ENCODE measurements around the gene AKAP7.

Gene AKAP7

DNA sequence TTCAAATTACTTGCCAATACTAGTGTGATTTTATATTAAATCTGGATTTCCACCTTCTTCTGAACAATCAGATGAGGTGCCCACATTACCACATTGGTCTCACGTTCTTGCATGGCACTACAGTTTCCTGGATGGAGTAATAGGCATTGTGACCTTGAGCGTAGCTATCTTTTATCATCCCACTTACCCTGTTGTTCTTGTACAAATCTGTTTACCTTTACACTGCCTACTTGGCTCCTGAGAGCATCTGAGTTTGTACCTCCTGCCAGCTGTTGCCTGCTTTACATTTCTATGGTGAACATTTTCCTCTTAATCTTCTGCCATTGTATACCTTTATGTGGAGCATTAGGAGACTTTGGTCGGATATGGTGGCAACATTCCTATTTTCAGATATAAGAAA lies 90.7 kb downstream of the AKAP7 start:
- H3K9me2 ChIP-seq (ENCODE audit: low read depth, low read length), result no peaks in the 10 kb centered on the region
- no peak overlapping the region for H3K4me2 ChIP-seq (ENCODE audit: low read length)
- H3K9me3 ChIP-seq (ENCODE audit: low read length), result no peaks in the 10 kb centered on the region
- no peaks in the 10 kb centered on the region for H3K36me3 ChIP-seq (ENCODE audit: insufficient read depth, low read length)
- no peaks in the 10 kb centered on the region for H3F3A ChIP-seq (ENCODE audit: insufficient read depth, low read length)
- TF ChIP-seq EZH2 (IDR thresholded peaks at IDR 0.05; ENCODE audit: borderline replicate concordance, low read length), result no peak
- TF ChIP-seq, protein P1, sequence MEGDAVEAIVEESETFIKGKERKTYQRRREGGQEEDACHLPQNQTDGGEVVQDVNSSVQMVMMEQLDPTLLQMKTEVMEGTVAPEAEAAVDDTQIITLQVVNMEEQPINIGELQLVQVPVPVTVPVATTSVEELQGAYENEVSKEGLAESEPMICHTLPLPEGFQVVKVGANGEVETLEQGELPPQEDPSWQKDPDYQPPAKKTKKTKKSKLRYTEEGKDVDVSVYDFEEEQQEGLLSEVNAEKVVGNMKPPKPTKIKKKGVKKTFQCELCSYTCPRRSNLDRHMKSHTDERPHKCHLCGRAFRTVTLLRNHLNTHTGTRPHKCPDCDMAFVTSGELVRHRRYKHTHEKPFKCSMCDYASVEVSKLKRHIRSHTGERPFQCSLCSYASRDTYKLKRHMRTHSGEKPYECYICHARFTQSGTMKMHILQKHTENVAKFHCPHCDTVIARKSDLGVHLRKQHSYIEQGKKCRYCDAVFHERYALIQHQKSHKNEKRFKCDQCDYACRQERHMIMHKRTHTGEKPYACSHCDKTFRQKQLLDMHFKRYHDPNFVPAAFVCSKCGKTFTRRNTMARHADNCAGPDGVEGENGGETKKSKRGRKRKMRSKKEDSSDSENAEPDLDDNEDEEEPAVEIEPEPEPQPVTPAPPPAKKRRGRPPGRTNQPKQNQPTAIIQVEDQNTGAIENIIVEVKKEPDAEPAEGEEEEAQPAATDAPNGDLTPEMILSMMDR (IDR thresholded peaks at IDR 0.05; ENCODE audit: low read length), result no peak
- H3K27me3 ChIP-seq (ENCODE audit: insufficient read depth, low read length), result no peaks in the 10 kb centered on the region
- H2AFZ ChIP-seq (ENCODE audit: low read length), result no peak overlapping the region
- H3K27ac ChIP-seq (ENCODE audit: low read depth, low read length, poor library complexity, severe bottlenecking), result no peak overlapping the region
- H3K4me1 ChIP-seq (ENCODE audit: insufficient read depth, low read length, severe bottlenecking), result no peaks in the 10 kb centered on the region
- H4K20me1 ChIP-seq (ENCODE audit: insufficient read depth, low read length), result no peaks in the 10 kb centered on the region
- H3K9ac ChIP-seq (ENCODE audit: low read length), result no peak overlapping the region
- H3K4me3 ChIP-seq (ENCODE audit: low read depth, low read length, poor library complexity, severe bottlenecking), result no peak overlapping the region
- H3K79me2 ChIP-seq (ENCODE audit: insufficient read depth, low read length), result no peaks in the 10 kb centered on the region

DNA sequence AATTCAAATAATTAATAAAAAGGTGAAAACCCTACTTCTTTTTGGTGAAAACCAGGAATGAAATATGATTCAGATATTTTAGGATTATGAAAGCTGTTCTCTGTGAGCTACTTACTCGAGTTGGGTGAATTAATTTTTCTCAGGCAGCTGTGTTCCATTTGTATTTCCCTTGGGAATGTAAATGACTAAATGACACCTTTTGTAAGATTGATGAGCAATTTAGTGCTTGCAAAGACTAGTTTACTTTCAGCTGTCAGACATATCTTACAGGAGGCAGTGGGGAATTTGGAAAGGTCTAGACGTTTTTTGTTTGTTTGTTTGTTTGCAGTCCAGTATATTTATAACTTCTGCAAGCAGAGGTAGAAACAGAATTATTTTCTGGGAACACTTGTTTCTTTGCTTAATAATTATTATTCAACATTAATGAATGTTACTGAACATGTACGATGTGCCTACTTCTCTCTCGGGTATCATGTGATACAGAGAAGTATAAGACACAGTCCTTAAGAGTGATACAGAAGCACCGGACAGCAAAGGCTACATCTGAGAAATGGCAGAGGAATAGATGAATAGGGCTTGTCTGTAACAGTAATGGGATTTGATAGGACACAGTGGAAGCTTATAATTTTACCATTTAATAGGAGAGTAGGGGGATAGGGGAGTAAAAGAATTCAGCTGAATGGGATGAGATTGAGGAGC lies 91.3 kb downstream of the AKAP7 start:
- Histone ChIP-seq H3K9me2 (ENCODE audit: low read depth, low read length) (no peaks in the 10 kb centered on the region), H3K79me2 (ENCODE audit: insufficient read depth, low read length) (no peaks in the 10 kb centered on the region), H3K4me3 (ENCODE audit: low read depth, low read length, poor library complexity, severe bottlenecking) (no peak overlapping the region), H3K9ac (ENCODE audit: low read length) (no peak overlapping the region), H3K36me3 (ENCODE audit: insufficient read depth, low read length) (no peaks in the 10 kb centered on the region), H3F3A (ENCODE audit: insufficient read depth, low read length) (no peaks in the 10 kb centered on the region), H2AFZ (ENCODE audit: low read length) (no peak overlapping the region), H3K27ac (ENCODE audit: low read depth, low read length, poor library complexity, severe bottlenecking) (no peak overlapping the region), H3K27me3 (ENCODE audit: insufficient read depth, low read length) (no peaks in the 10 kb centered on the region), H3K9me3 (ENCODE audit: low read length) (no peaks in the 10 kb centered on the region), H4K20me1 (ENCODE audit: insufficient read depth, low read length) (no peaks in the 10 kb centered on the region), H3K4me2 (ENCODE audit: low read length) (no peak overlapping the region), H3K4me1 (ENCODE audit: insufficient read depth, low read length, severe bottlenecking) (no peaks in the 10 kb centered on the region)
- TF ChIP-seq EZH2 (IDR thresholded peaks at IDR 0.05; ENCODE audit: borderline replicate concordance, low read length), result no peak
- TF ChIP-seq, protein P1 (IDR thresholded peaks at IDR 0.05; ENCODE audit: low read length), result no peak

DNA sequence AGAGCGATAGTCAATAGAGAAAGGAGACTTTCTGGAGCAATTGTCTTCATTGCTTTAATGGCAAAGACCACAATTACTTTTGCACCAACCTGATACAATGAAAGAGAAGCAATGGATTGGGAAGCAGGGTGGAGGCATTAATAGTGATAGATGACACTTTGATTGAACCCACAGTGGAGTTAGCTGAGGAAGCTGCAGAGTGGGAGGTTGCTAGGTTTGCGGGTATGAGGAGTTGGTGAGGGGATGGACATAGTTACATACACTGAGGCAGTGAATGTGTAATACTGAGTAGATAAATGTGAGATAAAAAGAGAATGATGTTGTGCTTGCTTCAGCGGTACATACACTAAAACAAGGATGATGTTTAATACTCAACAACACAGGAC lies 91.9 kb downstream of the AKAP7 start:
- Histone ChIP-seq H3K9me3 (ENCODE audit: low read length) (no peaks in the 10 kb centered on the region), H3F3A (ENCODE audit: insufficient read depth, low read length) (no peaks in the 10 kb centered on the region), H3K4me3 (ENCODE audit: low read depth, low read length, poor library complexity, severe bottlenecking) (no peak overlapping the region), H3K4me1 (ENCODE audit: insufficient read depth, low read length, severe bottlenecking) (no peaks in the 10 kb centered on the region), H3K27me3 (ENCODE audit: insufficient read depth, low read length) (no peaks in the 10 kb centered on the region), H3K9ac (ENCODE audit: low read length) (no peak overlapping the region), H3K36me3 (ENCODE audit: insufficient read depth, low read length) (no peaks in the 10 kb centered on the region), H2AFZ (ENCODE audit: low read length) (no peak overlapping the region), H3K79me2 (ENCODE audit: insufficient read depth, low read length) (no peaks in the 10 kb centered on the region), H4K20me1 (ENCODE audit: insufficient read depth, low read length) (no peaks in the 10 kb centered on the region), H3K27ac (ENCODE audit: low read depth, low read length, poor library complexity, severe bottlenecking) (no peak overlapping the region), H3K9me2 (ENCODE audit: low read depth, low read length) (no peaks in the 10 kb centered on the region), H3K4me2 (ENCODE audit: low read length) (no peak overlapping the region)
- TF ChIP-seq EZH2 (IDR thresholded peaks at IDR 0.05; ENCODE audit: borderline replicate concordance, low read length), result no peak
- TF ChIP-seq, protein P1 (IDR thresholded peaks at IDR 0.05; ENCODE audit: low read length), result no peak

Data from OCI-LY1 (cell line).